ENCODE data around the gene GSK3A. TPM values are rescaled to one million over a fixed set of nuclear protein-coding genes. Genes with fewer than 3 reads are reported as not detected.

Gene GSK3A
- total and polyA plus RNA-seq, 9 of the 15 experiments (the other 6 are each of a cell fraction or from before 2014, with no cell fraction given) = 0.62 to 90.7 (median 33.3) TPM

GRCh38 chr19:42254089-42254849, 11.9 kb upstream of the GSK3A start (continued):
- TF ChIP-seq PHF8 (IDR thresholded peaks at IDR 0.05; ENCODE audit: borderline replicate concordance, low read length) = 0 out of 2 replicates have a peak, but pooled peaks have one; percentile 4
- no peak for TF ChIP-seq ZNF407 (IDR thresholded peaks at IDR 0.05; ENCODE audit: low read depth)
- TF ChIP-seq ZNF609 (CRISPR knock-in tag; IDR thresholded peaks at IDR 0.05; ENCODE audit: borderline replicate concordance) = no peak
- peak; percentile 36; the same call in 1 of the 2 replicates for TF ChIP-seq ZNF263 (CRISPR knock-in tag; IDR thresholded peaks at IDR 0.05; ENCODE audit: borderline replicate concordance)
- TF ChIP-seq CTCF (IDR thresholded peaks at IDR 0.05 in 2 of 3, conservative IDR thresholded peaks at IDR 0.05 in 1 of 3; ENCODE audit: insufficient read depth in 2 of 3, low read depth in 1 of 3, low read length in 3 of 3) = peak in 1 of 3 experiments; percentile 11; a peak in 1 of 6 replicates
- no peak for TF ChIP-seq NELFE (IDR thresholded peaks at IDR 0.05; ENCODE audit: insufficient read depth, insufficient read length)
- TF ChIP-seq TCF7L2 (IDR thresholded peaks at IDR 0.05; ENCODE audit: low read depth, low read length) = no peak
- no peak for TF ChIP-seq ZNF41 (CRISPR knock-in tag; conservative IDR thresholded peaks at IDR 0.05)
- no peak; a peak in 1 of 4 replicates for TF ChIP-seq SIN3A (IDR thresholded peaks at IDR 0.05; ENCODE audit: borderline replicate concordance in 2 of 2, control insufficient read depth in 1 of 2, low read depth in 2 of 2, low read length in 2 of 2)
- TF ChIP-seq MECOM (CRISPR knock-in tag; IDR thresholded peaks at IDR 0.05) = no peak
